HG02642 (cell line): ENCODE data around the gene ZBED4.

Experiments
- ATAC-seq: cut with Tn5 transposase; IDR thresholded peaks from one replicate; pipeline ENCODE4 v1.9.1; 2021; ENCODE audit warnings: mild to moderate bottlenecking; ENCODE audit not compliant: unreplicated experiment, poor library complexity

ZBED4 gene

DNA sequence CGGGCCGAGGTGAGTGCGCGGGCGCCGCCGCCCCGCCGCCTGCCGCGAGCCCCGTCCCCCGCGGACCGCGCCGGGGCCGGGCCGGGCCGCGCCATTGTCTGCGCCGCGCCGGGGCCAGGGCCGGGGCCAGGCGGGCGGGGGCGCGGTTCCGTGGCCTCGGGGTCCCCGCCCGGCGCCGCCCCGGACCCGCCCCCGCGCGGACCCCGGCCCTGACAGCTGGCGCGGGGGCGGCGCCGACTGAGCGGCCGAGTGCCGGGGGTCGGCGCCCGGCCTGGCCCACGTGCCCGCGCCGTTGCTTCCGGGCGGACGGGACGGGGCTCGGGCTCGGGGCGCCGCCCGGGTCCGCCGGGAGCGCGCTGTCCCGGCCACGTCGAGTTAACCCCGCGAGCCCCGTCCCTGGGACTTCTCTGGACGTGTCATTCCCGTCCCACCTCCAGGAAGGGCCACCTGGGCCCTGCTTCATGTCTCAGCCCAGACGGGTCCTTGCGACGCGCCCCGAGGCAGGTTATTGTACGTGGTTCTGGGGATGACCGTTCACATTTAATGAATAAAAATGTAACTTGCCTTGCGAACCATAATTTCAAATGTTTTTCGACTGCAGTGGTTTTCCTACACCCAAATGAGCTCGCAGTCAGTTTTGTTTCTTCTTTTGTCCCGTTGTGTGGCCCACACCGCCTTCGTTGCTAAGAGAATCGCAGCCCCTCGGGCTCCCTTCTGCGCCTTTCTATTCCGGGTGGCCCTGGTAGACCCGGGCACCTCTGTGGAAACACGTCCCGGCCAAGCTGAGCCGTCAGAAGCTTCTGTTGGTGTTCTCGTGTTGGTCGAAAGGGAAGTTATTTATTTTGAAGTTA lies 562 bp downstream of the ZBED4 start:
- peak; percentile 37 for ATAC-seq

DNA sequence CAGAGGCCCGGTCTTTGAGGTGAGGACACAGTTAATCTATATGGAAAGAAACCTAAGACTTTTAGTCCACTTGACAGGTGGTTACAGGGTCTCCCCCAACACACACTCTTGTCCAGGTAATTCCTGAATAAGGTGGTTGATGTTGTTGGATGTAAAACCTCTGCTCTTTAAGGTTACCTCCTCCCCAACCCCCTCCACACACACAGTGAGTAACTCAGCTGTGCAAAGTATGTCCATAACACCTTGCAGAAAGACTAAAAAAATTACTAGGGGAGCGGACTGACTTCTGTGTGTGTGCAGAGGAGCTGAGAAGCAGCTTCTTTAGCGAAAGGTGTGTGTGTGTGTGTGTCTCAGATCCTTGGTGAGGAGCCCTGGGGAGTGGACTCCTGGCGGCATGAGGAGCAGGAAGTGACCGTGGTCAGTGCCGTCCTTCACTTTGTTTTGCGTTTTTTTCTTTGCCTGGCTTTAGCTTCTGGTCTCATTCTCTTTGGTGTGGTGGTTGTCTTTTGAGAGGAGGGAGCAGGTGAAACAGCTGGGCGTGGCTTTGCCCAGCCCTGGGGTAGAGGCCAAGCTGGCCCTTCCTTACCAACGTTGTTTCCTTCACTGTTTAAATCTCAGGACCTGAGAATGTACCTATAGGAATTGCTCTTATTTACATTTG lies 1.7 kb downstream of the ZBED4 start:
- ATAC-seq: no peak

DNA sequence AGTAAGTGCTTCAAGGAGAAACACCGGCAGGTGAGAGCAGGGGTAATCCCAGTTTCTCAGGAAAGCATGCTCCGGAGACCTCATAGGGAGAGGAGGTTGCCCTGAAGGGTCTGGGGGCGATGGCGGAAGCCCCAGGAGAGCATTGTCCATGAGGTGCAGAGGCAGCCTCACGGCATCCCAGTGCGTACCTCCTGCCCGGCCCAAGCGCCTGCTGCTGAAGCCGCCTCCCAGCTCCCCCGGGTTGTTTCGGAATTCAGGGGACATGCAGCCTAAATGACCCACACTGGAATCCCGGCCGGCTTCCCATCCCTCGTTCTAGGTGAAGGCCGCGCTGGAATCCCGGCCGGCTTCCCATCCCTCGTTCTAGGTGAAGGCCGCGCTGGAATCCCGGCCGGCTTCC lies 2.7 kb downstream of the ZBED4 start:
- no peak for ATAC-seq

DNA sequence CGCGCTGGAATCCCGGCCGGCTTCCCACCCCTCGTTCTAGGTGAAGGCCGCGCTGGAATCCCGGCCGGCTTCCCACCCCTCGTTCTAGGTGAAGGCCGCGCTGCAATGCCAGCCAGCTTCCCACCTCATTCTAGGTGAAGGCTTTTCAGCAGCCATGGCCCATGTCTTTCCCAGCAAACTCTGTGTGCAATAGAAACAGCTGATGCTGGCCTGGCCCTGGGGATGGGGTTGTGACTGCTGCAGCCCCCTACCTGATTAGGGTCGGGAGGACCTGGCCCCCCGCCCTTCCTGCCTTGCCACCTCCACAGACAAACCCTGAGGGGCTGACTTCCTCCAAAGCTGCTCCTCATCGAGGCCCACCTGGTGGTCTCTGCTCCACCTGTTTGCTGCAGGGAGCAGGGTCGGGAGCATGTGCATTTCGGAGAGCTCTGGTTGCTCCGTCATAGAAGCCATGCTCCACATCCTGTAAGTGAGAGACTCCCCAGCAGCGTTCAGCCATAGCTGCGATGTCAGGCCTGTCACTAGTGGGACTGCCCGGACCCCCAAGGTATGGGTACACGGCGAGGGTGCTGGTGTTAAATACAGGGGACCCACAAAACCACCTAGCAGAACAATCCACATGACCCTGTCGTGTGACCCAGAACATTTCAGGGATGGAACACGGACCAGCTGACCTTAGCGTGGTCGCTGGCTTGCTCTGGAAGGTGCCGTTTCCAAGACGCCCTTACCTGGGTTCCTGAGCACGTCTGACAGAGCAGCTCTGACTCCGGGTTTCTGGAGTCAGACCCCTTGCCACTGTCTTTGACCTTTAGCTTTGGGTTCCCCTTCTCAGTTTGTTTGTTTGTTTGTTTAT lies 3.3 kb downstream of the ZBED4 start:
- ATAC-seq: no peak

DNA sequence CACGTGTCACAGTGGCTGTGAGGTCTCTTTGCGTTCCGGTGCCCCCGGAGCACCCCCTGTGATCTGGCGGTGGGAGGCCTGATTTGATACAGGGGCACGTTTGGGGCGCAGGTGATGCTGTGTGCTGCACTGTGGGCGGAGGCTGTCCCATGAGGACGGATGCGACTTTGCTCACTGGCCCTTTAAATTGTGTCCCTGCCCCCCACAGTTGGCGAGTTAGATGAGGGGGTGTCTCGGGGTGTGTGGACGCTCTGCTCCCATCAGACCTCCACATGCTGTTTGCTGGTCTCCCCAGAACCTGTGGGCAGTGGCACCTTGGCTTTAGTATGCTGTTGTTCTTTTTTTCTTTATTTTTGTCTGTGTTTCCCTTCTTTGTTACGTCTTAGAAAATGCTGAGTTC lies 5.2 kb downstream of the ZBED4 start:
- no peak for ATAC-seq

DNA sequence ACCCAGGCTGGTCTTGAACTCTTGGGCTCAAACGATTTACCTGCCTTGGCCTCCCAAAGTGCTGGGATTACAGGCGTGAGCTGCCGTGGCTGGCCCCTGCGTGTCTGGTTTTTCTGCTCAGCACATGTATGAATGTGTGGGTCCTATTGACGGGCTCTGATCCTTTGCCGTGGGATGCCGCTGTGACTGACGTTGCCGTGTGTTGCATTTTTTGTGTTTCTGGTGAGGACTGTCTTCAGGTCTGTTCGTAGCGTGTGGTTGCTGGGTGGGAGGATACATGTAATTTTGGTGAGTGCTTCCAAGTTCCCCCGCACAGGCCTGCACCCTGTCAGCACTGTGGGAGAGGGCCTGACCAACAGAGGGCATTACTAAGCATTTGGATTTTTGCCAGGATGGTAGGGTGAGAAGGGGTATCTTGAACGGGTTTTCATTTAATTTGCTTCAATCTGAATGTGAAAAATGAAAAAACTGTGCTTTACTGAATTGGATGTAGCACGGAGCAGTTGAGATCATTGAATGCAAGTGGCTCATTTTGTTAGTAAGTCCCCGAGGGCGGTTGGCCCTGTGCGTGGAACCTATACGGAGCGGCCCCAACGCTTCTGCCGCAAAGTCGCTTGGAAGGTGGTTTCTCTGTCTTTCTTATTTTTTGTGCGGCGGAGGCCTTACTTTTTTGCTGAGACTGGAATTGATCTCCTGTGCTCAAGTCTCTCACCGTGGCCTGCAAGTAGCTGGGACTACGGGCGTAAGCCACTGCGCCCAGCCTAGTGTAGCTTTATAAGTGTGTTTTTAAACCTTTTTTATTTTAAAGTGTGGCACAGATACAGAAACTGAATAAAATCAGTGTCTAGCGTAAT lies 8.2 kb downstream of the ZBED4 start:
- no peak for ATAC-seq

DNA sequence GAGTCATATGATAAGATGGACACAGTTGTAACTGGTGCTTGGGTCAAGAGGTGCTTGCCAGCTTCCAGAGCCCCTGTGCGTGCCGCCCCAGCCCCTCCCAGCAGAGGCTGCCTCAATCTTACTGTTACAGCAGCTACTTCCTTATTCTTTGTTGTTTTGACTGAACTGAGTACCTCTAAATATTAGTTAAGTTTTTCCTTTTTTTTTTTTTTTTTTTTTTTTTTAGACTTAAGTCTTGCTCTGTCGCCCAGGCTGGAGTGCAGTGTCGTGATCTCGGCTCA lies 8.8 kb downstream of the ZBED4 start:
- ATAC-seq: no peak

DNA sequence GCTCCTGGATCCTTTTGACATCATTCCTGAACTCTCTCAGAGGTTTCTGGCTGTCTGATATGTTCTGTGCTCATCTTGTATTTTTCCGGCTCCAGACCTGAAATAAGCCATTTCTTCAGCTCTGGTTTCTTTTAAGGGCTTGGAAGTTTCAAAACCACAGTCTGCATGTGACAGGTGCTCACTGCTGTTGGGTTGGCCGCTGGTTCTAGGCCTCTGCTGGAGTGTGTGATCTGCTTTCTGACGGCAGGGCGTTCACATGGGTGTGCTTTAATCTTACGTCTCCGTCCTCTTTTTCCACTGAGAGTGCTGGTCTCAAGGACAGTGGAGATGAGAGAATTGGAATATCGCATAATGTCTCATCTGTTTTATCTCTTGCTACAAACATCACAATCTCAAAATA lies 10.3 kb downstream of the ZBED4 start:
- no peak for ATAC-seq

DNA sequence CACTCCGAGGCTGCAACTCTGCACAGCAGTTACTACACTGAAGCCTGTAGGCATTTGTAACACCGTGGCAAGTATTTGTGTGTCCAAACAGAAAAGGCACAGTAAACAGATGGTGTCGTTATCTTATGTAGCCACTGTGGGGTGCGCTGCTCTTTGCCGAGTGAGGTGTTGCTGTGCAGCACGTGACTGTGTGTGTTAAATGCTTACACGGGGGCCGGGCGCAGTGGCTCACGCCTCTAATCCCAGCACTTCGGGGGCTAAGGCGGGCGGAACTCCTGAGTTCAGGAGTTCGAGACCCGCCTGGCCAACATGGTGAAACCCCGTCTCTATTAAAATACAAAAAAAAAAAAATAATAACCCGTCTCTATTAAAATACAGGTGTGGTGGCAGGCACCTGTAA lies 11.5 kb downstream of the ZBED4 start:
- ATAC-seq: no peak

DNA sequence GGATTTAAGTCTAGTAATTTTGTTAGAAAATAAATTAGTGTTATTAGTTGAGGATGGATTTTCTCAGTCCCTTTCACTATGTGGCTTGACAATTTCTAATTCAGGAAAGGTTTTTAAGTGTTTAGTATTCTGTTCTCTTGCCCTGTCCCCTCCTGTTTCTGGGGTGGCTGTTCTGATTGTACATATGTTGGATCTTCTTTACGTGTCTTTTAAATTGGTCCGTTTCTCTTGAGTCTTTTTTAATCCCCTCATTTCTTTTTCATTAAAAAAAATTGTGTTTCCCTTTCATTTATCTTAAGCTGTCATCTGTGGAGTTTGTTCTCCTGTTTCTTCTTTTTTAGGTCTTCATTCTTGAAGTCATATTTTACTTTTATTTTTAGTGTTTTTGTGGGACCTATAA lies 12.5 kb downstream of the ZBED4 start:
- ATAC-seq: no peak

DNA sequence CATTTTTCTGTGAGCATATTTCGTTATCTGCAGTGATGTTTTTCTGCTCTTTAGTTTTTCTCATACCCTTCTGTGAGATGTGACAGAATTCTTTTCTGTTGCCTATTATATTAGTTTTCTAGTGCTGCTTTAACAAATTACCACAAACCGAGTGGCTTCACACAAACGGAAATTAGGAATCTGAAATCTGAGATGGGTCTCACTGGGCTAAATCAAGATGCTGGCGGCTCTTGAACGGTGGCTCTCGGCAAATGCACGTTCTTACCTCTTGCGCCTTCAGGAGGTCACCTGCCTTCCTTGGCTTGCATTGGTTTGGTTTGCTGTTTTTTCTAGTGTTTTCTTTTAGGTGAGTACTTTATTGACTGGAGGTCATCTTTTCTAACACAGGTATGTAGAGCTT lies 13.0 kb downstream of the ZBED4 start:
- ATAC-seq: no peak

DNA sequence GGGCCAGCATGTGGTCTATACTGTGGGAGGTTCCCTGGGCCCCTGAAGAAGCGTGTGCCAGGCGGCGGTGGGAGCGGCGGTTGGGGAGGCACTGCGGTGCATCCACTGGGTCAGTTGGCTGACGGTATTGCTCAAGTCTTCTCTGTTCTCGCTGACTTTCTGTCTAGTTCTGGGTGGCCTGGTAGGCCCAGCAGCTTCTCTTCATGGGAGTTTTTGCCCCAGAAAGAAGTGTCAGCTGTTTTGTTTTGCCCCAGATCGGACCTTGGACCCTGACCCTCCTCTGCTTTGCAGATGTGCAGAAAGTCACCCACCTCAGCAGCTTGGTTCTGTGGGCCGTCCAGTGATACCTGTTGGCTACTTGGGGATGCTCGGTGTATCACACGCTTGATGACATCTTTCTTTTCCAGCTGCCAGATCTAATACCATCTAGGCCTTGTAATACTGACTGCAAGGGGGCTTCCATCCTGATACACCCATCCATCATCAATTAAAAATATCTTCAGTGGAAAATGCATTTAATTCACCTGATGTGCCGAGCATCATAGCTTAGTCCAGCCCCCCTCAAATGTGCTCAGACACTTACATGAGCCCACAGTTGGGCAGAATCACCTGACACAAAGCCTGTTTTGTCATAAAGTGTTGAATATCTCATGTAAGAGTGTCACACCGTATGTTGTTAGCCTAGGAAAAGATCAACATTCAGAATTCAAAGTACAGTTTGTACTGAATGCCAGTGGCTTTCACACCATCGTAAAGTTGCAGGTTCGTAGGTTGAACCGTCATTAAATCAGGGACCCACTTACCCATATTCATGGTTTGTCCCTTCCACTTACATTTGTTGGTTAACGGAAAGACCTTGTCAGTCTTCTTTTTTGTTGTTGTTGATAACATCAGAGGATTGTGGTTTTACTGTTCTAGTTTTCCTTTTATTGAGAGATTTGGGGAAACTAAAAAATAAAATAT lies 13.9 kb downstream of the ZBED4 start:
- ATAC-seq: no peak

DNA sequence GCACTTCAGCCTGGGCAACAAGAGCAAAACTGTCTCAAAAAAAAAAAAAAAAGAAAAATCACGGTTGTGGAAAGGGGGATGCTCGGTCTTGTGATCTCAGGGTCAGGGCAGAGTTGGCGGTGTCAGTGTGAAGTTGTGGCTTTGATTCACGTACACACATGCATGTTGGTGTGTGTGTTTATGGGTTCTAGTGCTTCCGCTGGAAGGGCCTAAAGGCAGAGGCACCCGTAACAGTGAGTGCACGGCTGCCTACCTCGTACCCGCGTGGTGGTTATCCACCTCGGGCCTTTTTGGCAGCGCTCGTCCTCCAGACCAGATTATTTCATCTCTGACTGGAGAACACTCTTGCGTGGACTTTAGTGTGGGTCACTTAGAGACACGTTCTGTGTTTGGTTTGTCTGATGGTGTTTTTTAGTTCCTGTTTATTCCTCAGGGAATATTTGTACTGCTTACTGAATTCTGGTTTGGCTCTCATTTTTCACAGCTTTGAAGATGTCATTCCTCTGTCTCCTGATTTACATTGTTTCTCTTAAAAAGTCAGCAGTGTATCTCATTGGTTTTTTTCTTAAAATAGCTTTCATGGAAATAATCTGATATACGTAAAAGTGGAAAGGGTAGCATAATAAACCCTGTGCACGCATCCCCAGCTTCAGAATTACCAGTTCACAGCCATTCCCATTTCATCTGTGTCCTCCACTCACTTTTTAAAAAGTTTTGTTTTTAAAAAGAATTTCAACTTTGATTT lies 15.6 kb downstream of the ZBED4 start:
- no peak for ATAC-seq

DNA sequence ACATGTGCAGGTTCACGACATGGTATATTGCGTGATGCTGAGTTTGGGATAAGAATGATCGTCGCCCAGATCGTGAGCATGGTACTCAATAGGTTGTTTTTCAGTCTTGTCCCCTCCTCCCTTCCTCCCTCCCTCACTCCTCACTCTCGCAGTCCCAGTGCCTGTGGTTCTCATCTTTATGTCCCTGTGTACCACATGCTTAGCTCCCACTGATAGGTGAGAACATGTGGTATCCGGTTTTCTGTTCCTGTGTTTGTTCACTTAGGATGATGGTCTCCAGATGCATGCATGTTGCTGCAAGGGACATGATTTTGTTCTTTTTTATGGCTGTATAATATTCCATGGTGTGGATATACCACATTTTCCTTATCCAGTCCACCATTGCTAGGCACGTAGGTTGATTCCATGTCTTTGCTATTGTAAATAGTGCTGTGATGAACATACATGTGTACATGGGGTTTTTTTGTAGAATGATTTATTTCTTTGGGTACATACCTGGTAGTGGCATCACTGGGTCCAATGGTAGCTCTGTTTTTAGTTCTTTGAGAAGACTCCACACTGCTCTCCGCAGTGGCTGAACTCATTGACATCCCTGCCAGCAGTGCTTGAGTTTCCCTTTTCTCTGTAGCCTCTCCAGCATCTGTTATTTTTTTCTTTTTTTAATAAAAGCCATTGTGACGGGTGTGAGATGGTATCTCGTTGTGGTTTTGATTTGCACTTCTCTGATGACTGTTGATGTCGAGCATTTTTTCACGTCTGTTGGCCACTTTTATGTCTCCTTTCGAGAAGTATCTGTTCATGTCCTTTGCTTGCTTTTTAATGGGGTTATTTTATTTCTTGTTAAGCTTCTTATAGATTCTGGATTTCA lies 16.4 kb downstream of the ZBED4 start:
- ATAC-seq: no peak

DNA sequence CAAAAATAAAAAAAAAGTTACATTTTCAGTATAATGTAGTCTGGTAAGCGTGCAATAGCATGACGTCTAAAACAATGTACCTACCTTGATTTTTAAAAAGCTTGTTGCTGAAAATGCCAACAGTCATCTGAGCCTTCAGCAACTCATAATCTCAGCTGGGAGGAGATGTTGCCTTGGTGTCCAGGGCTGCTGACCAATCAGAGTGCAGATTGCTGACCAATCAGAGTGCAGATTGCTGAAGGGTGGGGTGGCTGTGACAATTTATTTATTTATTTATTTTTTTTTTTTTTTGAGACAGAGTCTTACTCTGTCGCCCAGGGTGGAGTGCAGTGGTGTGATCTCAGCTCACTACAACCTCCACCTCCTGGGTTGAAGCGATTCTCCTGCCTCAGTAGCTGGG lies 17.8 kb downstream of the ZBED4 start:
- ATAC-seq: no peak

DNA sequence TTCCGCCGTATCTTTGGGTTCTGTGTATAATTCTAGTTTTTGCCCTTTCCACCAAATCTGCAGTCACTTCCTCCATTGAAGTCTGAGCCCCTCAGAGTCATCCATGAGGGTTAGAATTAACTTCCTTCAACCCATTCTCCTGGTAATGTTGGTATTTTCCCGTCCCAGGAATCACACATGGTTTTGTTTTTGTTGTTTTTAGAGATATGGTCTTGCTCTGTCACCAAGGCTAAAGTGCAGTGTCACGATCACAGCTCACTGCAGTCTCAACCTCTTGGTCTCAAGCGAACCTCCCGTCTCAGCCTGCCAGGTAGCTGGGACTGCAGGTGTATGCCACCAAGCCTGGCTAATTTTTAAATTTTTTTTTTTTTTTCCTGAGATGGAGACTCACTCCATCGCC lies 18.7 kb downstream of the ZBED4 start:
- no peak for ATAC-seq

DNA sequence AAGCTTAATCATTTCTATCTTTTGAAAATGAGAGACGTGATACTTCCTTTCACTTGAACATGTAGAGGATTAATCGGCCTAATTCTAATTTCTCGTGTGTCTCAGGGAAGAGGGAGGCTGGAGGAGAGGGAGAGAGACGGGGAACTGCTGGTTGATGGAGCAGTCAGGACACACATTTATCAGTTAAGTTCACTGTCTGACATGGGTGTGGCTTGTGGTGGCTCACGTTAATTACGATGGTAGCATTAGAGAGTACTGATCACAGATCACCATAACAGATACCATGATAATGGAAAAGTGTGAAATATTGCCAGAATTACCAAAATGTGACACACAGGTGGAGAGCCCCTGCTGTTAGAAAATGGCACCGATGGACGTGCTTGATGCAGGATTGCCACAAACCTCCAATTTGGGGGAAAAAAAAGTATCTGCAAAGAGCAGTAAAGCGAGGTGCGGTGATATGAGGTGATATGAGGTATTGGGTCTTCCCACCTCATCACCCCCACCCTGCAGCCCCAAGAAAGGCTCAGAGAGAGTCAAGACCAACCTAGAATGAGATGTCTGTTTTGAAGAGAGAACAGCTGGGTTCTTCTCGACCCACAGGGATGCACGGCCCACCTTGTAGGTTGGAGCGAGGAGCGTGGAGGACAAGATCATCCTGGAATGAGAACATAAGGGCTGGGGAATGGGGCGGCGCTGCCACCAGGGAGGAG lies 19.7 kb downstream of the ZBED4 start:
- no peak for ATAC-seq
